ENCODE measurements around the gene MRPL36. TPM values are rescaled to one million over a fixed set of nuclear protein-coding genes. Genes with fewer than 3 reads are reported as not detected.

The MRPL36 gene
- total RNA-seq, 1 donor from 2014 or later: 54.3 TPM

Other genes with a start within 250 kb of the MRPL36 start
- gene NDUFS6, start 1.6 kb upstream of the MRPL36 start, total RNA-seq: 30.7 TPM
- 10.3 TPM for gene IRX4, start 83.1 kb upstream of the MRPL36 start, total RNA-seq